Stimulated activated CD4-positive, alpha-beta T cell treated with anti-CD3 and anti-CD28 coated beads, Interleukin-1b, Interleukin-23, amount 100 ng/mL, for 24 hours (primary cell): ENCODE data around the gene CUL4B.
"Not testable (repeated sequence)": the region's sequence is repeated elsewhere in the genome, so short reads cannot be mapped to it uniquely, and the experiment has no call there.

Experiments used
- DNase-seq, 4 experiments: peaks; one replicate each; pipeline ENCODE4 v3.0.0-alpha.2; 2020; ENCODE audit warnings: low read depth in 4 of 4, low spot score in 1 of 4

The CUL4B gene

DNA sequence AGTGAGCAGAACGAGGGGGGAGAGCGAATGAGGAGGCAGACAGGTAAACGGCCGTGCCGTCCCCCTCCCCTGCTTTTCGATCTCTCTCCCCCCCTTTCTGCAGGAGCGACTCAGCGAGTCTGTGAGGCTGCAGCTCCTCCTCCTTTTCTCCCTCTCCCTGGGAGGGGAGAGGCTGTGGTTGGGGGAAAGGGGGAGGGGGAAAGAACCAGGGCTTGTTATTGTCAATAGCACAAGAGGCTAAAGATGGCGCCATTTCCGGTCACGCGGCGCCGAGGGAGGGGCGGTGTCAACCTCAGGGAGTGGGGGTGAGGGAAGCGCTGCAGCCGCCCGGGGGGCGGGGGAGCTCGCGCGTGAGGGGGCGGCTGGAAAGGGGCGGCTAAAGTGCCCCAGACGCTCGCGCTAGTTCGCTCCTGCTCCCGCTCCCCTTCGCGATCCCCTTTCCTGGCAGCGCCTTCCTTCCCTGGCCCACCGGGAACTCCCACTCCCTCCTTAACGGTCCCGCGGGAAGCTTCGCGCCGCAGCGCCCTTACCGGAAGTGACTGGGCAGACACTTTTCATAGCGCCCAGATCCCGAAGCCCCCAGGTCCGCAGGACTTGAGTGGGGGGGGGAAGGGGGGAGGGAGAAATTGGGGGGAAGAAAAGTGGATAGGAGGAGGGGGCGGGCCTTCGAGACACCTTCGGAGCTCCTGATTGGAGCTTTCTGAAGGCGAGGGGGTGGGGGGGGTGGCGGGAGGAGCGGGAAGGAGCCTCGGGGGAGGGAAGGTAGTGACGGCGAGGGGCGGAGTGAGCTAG lies at the start of gene CUL4B:
Gene CUL4B, minus strand, starts transcription at position 121 of the 792 bp plus-strand sequence. CDS start 324 bp downstream, outside the sequence.
- DNase-seq: peak; percentile 57 to 82 (median 70)

DNA sequence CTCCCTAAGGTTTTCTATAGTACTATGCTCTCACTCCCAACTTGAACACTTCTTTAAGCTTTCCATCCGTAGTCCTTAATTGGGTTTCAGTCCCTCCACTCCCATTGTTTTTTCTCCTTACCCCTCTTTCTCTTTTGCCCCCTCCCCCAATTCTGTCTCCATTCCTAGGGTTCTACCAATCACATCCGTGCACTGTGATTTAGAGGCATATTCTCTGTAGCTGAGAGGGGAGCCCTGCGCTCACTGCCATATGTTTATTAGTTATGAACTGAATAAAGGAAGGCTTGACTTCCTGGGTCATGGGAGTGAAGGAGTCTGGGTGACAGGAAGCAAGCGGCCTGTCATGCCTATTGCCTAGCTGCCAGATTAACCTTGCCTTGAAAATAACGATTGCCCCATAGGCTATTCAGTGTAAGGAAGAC lies 43.6 kb upstream of the CUL4B start:
- peak in 1 of 4 experiments; percentile 2 for DNase-seq

DNA sequence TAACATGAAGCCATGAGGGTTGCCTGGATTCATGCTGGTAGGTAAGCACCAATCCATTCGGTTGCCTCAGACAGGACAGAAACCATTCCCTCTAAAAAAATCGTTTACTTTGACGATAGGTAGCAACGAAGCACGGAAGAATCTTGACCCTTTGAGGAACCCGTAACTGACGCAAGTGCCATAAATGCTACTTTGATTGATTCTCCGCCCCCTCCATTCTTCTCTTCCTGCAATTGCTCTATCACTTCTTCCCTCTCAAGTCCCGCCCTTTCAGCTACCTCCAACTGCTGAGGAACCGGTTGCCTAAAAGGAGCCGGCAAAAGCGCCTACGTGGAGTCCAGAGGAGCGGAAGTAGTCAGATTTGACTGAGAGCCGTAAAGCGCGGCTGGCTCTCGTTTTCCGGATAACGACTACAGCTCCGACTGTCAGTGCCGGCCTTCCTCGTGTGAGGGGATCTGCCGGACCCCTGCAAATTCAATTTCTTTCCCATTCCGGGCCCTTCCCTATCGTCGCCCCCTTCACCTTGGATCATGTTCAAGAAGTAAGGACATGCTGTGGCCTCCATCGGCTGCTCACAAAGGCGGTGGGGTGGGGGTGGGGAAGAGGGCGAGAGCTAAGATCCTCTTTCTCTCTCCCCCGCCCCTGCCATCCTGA lies 43.1 kb upstream of the CUL4B start, which contains the start of gene MCTS1:
Gene MCTS1, plus strand, starts transcription at position 395 of the 654 bp plus-strand sequence. Its CDS starts 136 bp downstream, at position 531.
- DNase-seq: peak; percentile 38 to 56 (median 46)

DNA sequence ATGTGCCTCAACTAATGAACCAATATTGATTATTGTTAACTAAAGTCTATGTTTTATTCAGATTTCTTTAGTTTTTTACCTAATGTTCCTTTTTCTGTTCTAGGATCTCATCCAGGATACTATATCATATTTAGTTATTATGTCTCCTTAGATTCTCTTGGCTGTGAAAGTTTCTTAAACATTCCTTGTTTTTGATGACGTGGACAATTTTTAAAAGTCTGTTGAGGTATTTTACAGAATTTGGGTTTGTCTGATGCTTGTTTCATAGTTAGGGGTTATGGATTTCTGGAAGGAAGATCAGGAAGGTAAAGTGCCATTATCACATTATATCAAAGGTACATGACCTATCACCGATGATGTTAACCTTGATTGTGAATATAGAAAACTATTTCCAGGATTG lies 24.9 kb upstream of the CUL4B start:
- no peak for DNase-seq

DNA sequence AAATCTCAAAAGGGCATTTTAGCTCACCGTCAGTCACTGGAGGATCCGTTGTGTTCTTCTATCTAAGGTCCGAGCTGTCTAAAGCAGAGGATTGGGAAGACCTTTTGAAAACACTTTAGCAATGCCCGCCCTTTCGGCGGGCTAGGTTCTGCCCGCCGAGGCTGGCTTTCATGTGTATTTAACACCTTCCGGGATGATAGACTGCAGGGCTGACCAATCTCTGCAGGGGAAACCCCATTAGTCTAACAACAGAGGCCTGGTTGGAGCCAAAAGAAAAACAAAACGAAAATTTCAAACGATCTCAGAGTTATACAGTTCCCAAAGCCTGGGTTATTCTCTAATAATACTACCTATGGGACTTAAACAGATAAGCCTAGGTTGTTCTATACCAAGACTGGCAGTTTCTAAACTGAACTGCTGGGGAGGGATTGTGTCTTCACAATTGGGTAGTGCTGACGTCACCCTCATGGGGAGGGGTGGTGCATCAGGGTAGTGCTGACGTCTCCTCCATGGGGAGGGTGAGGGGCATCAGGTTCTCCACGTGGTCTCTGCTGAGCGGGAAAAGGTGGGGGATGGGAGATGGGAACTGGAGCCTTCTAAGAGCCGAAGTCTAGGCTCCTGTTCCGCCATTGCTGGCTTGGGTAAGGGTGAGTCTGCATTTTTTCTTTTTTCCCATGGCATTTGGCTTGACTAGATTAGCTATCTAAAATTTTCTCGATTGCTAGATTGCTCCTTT lies 14.8 kb upstream of the CUL4B start:
- no peak for DNase-seq

DNA sequence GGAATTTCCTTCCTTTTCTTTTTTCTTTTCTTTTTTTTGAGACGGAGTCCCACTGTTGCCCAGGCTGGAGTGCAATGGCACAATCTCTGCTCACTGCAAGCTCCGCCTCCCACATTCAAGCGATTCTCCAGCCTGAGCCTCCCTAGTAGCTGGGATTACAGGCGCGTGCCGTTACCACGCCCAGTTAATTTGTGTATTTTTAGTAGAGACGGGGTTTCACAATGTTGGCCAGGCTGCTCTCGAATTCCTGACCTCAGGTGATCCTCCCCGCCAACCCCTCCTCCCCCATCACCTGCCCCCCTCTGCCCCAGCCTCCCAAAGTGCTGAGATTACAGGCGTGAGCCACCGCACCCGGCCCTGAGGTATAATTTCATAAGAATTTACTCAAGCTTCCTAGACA lies 13.0 kb upstream of the CUL4B start:
- not testable (repeated sequence) for DNase-seq

DNA sequence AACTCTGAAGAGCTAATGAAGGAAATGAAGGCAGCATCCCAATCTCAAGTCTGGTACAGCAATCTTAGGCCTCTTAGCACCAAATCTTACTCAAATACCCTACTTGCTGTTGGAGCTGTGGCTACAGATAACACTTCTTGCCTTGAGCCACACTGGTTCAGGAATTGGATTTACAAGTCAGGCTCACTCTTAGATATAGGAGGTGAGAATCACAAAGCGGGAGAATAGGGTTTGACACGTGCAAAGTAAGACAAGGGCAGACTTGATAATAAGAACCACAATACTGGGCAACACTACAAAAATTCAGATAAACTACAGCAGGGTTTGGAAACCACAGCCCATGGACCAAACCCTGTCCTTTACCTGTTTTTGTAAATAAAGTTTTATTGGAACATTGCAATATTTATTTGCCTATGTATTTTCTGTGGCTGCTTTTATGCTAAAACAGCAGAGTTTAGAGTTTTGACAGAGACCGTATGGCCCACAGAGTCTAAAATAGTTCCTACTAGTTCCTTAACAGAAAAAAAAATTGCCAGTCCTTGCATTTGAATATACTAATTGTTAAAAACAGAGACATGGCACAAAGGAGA lies 9.3 kb upstream of the CUL4B start:
- no peak for DNase-seq

DNA sequence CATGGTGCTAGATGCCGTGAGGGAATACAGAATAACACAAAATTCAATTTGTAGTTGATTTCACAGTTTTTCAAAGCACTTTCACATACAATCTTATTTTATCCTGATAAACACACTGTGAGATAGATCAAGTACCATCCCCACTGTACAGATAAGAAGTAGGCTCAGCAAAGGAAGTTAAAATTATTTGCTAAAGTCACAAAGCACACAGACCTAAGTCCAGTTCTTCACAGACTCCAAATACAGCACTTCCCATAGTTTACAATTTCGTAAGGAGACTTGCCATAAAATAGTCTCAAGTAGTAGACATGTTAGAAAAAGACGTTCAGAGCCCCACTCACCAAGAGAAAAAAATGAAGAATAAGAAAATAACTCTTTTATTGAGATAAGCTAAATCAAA lies 7.8 kb upstream of the CUL4B start:
- no peak for DNase-seq

DNA sequence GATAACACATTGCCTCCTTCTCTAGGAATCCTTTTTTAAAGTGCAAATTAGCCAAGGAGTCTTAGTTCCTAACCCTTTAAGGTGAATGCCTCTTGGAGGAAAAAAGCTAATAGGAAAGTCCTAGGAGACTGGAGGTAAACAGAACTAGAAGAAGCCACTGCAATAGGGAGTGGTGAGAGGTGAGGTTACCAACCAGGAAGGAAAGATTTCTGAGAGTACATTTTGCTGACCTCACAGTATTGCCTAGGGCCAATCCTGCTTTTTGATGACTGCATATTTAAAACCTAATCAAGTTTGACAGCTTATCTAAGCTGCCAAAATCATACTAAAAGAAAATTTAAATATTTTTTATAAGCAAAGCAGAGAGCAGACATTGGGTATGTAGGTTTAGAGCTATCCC lies 7.3 kb upstream of the CUL4B start:
- DNase-seq: no peak

DNA sequence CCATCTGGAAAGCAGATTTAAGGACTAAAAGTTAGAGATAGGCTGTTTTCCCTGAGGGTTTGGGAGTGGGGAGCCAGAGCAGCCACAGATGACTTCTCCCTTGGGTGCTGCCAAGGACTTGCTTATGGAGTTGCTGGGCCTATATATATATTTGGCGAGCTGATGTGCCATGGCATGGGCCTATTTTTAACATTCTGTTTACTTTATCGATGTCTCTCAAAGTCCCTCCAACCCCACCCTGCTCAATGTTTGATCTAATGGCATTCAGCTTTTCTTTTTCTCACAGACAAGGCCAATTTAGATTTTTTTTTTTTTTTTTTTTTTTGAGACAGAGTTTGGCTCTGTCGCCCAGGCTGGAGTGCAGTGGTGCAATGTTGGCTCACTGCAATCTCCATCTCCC lies 6.1 kb upstream of the CUL4B start:
- no peak for DNase-seq

DNA sequence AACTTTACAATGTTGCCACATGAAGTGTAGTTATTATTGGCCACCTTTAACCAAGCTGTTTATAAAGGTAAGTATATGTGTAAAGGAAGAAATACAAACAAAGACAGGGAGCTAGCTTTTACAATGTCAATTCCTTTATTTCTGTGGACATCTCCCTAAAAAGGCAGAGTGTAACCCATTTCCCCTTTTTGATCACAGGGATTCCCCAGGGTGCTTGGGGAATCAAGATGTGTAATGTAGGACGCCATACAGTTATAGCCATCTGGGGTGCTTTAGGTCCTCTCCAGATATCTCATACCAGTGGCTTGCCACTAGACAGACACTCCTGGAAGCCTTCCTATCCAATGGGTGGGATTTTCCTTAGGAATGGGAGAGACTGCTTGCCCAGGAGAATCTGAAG lies 4.2 kb upstream of the CUL4B start:
- no peak for DNase-seq

DNA sequence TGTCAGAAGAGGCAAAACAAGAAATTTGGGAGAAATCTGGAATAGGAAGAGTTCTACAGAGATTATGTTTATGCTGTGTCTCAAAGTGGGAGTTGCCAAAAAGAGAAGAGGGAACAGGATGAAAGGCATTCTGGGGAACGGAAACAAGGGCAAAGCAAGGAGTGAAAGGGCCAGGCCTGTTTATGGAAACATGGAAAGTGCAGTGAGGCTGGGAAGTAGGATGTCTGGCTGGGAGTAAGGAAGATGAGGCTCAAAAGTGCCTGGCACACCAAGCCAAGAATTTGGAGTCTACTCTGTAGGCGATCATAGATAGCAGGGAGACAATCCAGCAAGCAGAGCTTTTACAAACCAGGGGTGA lies 1.8 kb upstream of the CUL4B start:
- DNase-seq: no peak

DNA sequence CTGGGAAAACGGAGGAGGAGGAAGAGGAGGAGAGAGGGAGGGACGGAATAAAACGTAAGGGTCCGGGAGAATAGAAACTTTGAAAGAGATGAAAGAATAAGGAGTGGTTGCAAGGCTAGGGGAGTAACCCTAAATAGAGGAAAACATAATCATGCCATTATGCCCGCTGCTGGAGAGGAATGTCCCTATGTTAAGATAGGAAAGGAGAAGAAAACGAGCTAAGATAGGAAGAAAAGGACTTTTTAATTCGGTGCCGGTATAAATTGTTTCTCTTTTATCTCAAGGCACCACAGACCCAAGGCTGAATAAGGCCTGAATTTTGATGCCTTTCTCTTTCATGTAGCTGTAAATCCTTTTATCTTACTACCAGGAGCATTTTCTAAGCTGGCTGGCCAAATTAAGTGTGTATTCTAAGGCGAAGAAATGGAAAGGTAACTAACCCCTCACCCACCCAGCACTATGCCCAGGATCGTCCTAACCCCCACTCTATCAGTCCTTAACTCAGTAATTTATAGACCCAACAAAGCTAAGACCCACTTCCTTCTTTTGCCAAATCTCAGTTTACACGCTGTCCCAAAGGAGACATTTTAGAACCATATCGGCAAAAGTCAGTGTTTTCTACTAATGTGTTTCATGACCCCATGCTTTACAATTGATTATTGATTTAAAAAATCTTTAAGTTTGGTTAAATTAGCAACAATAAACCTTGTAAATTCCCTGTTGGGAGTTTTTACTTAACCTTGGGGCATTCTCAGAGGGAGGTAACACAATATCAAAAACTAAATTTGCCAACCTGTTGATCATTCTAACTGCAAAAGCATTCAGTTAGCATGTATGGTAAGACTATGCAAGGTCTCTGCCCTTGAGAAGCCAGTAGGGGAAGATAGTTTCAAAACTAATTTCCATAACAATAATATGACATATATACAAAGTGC lies 1.1 kb upstream of the CUL4B start:
- no peak for DNase-seq

DNA sequence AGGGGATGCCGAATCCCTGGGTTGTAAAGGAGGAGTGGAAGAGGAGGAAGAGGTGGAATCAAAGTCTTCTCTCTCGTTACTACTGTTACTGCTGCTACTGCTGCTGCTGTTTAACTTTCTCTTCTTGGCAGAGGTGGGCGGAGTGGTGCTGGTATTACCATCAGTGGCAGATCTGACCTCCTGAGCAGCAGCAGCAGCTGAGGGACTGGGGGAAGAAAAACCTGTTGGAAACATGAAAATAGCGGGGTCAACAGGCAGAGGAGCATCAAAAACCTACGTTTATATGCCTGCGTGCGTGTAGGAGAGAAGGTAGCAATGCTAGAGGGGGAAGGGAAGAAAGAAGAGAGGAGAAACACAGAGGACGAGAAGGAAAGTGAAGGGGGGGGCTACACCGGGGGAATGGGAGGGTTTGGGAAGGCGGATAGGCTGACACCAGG lies 339 bp downstream of the CUL4B start:
- peak in 1 of 4 experiments; percentile 17 for DNase-seq

DNA sequence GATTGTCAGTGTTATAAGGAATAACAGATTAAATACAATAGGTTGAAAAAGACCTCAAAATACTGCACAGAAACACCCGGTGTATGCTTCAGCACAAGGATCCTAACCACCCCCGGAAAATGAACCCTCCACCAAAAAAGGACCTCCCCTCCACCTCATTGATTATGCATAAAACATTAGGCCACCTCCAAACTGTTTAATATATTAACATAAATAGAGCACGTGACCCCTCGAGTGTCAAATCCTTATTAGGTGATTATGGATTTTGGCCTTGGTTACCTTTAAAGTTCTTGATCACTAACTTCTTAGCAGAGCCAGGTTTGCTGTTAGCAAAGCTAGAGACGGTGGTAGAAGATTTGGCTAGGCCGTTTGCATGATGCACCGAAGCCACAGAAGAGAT lies 958 bp downstream of the CUL4B start:
- no peak for DNase-seq

DNA sequence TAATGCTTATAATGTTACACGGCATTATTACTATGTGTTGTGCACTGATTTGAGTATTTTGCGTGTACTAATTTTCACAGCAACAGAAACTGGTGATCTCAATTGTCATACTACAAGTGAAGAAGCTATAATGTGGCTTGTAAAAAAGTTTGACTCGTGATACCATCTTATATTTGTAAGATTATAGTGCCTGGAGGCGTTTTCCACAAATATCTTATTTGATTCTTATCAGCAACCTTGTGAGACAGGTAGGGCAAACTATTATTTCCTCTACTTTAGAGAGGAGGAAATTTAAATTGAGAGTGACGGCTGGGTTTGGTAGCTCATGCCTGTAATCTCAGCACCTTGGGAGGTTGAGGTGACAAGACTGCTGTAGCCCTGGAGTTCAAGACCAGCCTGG lies 4.5 kb downstream of the CUL4B start:
- no peak for DNase-seq

DNA sequence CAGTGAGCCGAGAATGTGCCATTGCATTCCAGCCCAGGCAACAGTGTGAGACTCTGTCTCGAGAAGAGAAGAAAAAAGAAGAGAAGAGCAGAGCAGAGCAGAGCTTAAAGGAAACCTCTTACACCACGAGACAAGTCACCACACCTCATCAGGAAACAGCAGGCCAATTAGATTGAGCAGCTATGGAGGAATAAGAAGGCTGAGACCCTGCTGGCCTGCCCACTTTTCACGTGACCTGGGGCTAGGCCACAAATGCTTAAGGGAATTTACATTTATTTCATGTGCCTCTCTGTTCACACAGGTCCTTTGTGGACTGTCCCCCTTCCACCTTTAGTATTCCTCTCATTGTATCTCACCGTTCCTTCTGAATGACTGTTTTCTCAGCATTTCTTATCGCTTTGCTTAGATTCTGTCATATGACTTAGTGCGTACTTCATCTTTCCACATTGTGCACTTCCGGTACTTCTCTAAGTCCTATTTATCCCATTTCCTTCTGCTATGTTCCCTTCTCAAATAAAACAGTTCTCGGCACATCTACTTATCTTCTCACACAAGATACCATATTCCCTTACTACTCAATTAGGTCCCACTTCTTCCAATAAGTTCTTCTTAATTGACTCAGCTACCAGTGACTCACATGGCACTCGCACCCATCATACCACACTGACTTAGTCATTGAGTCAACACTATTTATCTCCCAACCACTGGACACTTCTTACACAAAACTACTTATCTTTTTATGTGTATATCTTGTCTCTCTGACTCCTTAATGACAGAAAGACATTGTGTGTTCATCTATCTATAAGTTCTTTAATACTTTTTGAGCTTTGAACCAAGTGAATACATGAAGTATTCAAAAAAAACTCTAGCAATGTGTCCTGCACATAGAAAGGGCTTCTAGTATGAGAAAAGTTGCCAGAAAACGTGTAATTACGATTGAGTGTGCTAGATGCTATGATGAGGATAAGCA lies 11.0 kb downstream of the CUL4B start:
- DNase-seq: peak in 1 of 4 experiments; percentile 13

DNA sequence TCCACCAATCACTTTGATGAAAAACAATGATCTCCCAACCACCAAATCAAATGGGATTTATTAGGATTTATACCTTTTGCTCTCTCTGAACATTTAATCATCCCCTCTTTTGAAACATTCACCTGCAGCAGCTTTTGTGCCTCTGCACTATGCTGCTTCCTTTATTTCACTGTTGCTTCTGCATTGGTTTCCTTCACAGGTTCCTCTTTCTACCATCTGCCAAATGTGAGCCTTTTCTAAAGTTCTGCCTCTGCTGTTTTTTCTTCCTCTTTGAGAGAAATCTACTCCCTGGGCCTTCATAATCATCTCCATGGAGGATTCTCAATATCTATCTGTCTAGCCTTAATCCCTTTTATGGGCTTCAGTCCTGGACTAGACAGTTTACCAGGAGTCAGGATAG lies 24.7 kb downstream of the CUL4B start:
- DNase-seq: no peak
